Neural progenitor cell (in vitro differentiated cells): ENCODE results near the gene ERO1B. TPM values are rescaled to one million over a fixed set of nuclear protein-coding genes. Genes with fewer than 3 reads are reported as not detected.

ENCODE experiments used
- DNase-seq: peaks from one replicate; pipeline ENCODE4 v3.0.0-alpha.2; 2016; ENCODE audit warnings: low spot score
- H2AFZ ChIP-seq: fragments of 200-600 bp; sonication (generic); replicated peaks from 2 replicates; pipeline ENCODE4 v1.6.1; 2016; ENCODE audit warnings: antibody characterized with exemption
- H3F3A ChIP-seq: fragments of 200-600 bp; sonication (generic); 2 replicates; pipeline ENCODE4 v1.6.1; 2016; ENCODE audit warnings: antibody characterized with exemption, low read depth
- H3K27ac ChIP-seq: fragments of 200-600 bp; sonication (generic); 2 replicates; pipeline ENCODE4 v1.5.1; 2016; ENCODE audit warnings: mild to moderate bottlenecking
- H3K27me3 ChIP-seq: fragments of 200-600 bp; sonication (generic); 2 replicates; pipeline ENCODE4 v1.6.1; 2016; ENCODE audit warnings: mild to moderate bottlenecking, moderate library complexity
- H3K36me3 ChIP-seq: fragments of 200-600 bp; sonication (generic); 2 replicates; pipeline ENCODE4 v1.5.1; 2016
- H3K4me1 ChIP-seq: fragments of 200-600 bp; sonication (generic); 2 replicates; pipeline ENCODE4 v1.6.1; 2016; ENCODE audit warnings: mixed run types
- H3K4me2 ChIP-seq: fragments of 200-600 bp; sonication (generic); 2 replicates; pipeline ENCODE4 v1.6.1; 2016
- H3K4me3 ChIP-seq: fragments of 200-600 bp; sonication (generic); 2 replicates; pipeline ENCODE4 v1.5.1; 2016
- H3K79me2 ChIP-seq: fragments of 200-600 bp; sonication (generic); 2 replicates; pipeline ENCODE4 v1.6.1; 2016; ENCODE audit warnings: low read depth
- H3K9ac ChIP-seq: fragments of 200-600 bp; sonication (generic); 2 replicates; pipeline ENCODE4 v1.6.1; 2016
- H3K9me3 ChIP-seq: fragments of 200-600 bp; sonication (generic); 2 replicates; pipeline ENCODE4 v1.5.1; 2016; ENCODE audit warnings: low read depth
- H4K20me1 ChIP-seq: fragments of 200-600 bp; sonication (generic); 2 replicates; pipeline ENCODE4 v1.6.1; 2016; ENCODE audit warnings: low read depth
- H3K27ac Mint-ChIP-seq: 3 replicates; pipeline ENCODE4 v1.8.0; 2021; ENCODE audit warnings: mixed read lengths
- H3K27me3 Mint-ChIP-seq: 2 replicates; pipeline ENCODE4 v1.8.0; 2022; ENCODE audit warnings: low read depth, mild to moderate bottlenecking, inconsistent platforms, moderate library complexity, mixed read lengths; ENCODE audit not compliant: insufficient read depth
- H3K36me3 Mint-ChIP-seq: 3 replicates; pipeline ENCODE4 v1.8.0; 2021; ENCODE audit warnings: mixed read lengths
- H3K4me1 Mint-ChIP-seq: 3 replicates; pipeline ENCODE4 v1.8.0; 2021; ENCODE audit warnings: mixed read lengths
- H3K4me3 Mint-ChIP-seq: 3 replicates; pipeline ENCODE4 v1.8.0; 2021; ENCODE audit warnings: mild to moderate bottlenecking, moderate library complexity, mixed read lengths
- H3K9me3 Mint-ChIP-seq: 3 replicates; pipeline ENCODE4 v1.8.0; 2020; ENCODE audit warnings: mixed read lengths
- EZH2 ChIP-seq: fragments of 200-600 bp; sonication (generic); IDR thresholded peaks from 2 replicates; pipeline ENCODE4 v1.6.1; 2017; ENCODE audit warnings: antibody characterized with exemption, mild to moderate bottlenecking, moderate library complexity
- EZH2phosphoT487 ChIP-seq: fragments of 200-600 bp; sonication (generic); IDR thresholded peaks from 2 replicates; pipeline ENCODE4 v1.6.1; 2017; ENCODE audit warnings: antibody characterized with exemption
- total RNA-seq: library from RNA; depleted of rRNA; stranded (reverse); fragments of >200 nt; gene quantifications from 2 replicates; pipeline ENCODE4 v1.2.3, GENCODE V29; 2015; ENCODE audit warnings: low replicate concordance
- TF ChIP-seq, protein P1 (sequence below): fragments of 200-600 bp; sonication (generic); IDR thresholded peaks from 2 replicates; pipeline ENCODE4 v1.5.1; 2017; ENCODE audit warnings: antibody characterized with exemption, mild to moderate bottlenecking

ERO1B gene
- total RNA-seq, 1 donor from 2014 or later = 6.7 TPM

DNA sequence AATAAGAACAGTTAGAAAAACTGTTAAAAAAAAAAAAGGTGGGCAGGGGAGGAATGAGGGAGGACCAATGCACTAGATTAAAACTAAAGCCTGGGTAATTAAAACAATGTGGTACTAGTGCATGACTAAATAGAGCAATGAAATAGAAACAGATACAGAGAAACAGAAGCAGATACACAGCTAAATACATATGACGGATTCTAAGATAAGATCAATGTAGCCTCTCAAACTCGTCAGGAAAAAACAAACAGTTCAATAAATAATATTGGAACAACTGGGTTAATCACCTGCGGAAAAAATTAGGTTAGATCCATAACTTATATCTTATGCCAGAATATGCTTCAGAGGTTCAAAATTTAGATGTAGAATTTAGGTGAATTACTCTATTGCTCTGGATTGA, 68.2 kb downstream of the ERO1B start:
- no peak for DNase-seq
- Histone ChIP-seq H2AFZ (no peak overlapping the region), H3K79me2 (no peaks in the 10 kb centered on the region), H3K4me3 (no peak overlapping the region), H3K4me2 (no peak overlapping the region), H3K9me3 (no peaks in the 10 kb centered on the region), H4K20me1 (no peaks in the 10 kb centered on the region), H3K36me3 (no peaks in the 10 kb centered on the region), H3K27ac (no peak overlapping the region), H3K9ac (no peak overlapping the region), H3F3A (no peaks in the 10 kb centered on the region), H3K4me1 (no peaks in the 10 kb centered on the region), H3K27me3 (no peaks in the 10 kb centered on the region)
- TF ChIP-seq EZH2 (no peak), EZH2phosphoT487 (no peak)
- TF ChIP-seq, protein P1, sequence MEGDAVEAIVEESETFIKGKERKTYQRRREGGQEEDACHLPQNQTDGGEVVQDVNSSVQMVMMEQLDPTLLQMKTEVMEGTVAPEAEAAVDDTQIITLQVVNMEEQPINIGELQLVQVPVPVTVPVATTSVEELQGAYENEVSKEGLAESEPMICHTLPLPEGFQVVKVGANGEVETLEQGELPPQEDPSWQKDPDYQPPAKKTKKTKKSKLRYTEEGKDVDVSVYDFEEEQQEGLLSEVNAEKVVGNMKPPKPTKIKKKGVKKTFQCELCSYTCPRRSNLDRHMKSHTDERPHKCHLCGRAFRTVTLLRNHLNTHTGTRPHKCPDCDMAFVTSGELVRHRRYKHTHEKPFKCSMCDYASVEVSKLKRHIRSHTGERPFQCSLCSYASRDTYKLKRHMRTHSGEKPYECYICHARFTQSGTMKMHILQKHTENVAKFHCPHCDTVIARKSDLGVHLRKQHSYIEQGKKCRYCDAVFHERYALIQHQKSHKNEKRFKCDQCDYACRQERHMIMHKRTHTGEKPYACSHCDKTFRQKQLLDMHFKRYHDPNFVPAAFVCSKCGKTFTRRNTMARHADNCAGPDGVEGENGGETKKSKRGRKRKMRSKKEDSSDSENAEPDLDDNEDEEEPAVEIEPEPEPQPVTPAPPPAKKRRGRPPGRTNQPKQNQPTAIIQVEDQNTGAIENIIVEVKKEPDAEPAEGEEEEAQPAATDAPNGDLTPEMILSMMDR = no peak
- Mint-ChIP-seq H3K36me3 (peaks cover 5% of the 10 kb centered on the region), H3K9me3 (no peaks in the 10 kb centered on the region), H3K4me3 (no peak overlapping the region), H3K4me1 (no peaks in the 10 kb centered on the region), H3K27me3 (no peaks in the 10 kb centered on the region), H3K27ac (no peak overlapping the region)

DNA sequence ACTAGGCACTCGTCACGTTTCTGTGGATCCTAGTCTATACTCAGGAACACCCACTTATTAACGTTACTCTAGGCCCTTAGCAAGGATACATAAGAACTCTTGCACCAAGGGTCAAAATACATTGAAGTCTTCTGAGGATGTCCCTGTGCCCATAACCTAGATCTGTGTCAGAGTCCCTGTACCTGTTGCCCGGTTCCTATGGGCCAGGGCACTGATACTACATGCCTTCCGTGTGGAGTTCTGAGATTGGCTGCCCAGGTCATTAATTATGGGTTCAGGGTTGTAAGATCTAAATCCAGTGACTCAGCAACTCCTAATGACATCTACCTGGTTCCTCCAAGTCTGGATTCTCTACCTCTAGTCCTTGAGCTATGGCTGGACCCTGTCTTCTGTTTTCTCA, 69.9 kb downstream of the ERO1B start:
- no peak overlapping the region for H2AFZ ChIP-seq
- no peaks in the 10 kb centered on the region for H3K36me3 ChIP-seq
- H3K9ac ChIP-seq = no peak overlapping the region
- H3K27ac Mint-ChIP-seq = no peak overlapping the region
- H3F3A ChIP-seq = peaks cover 8% of the 10 kb centered on the region
- TF ChIP-seq, protein P1 = no peak
- TF ChIP-seq EZH2phosphoT487 = no peak
- no peak for TF ChIP-seq EZH2
- no peak for DNase-seq
- peaks cover 6% of the 10 kb centered on the region for H3K4me1 Mint-ChIP-seq
- H3K36me3 Mint-ChIP-seq = peaks cover 5% of the 10 kb centered on the region
- H3K4me3 ChIP-seq = no peak overlapping the region
- no peaks in the 10 kb centered on the region for H4K20me1 ChIP-seq
- H3K27me3 ChIP-seq = no peaks in the 10 kb centered on the region
- H3K27ac ChIP-seq = no peak overlapping the region
- peaks cover 7% of the 10 kb centered on the region for H3K4me1 ChIP-seq
- H3K27me3 Mint-ChIP-seq = no peaks in the 10 kb centered on the region
- no peaks in the 10 kb centered on the region for H3K9me3 ChIP-seq
- no peak overlapping the region for H3K4me2 ChIP-seq
- no peaks in the 10 kb centered on the region for H3K9me3 Mint-ChIP-seq
- H3K79me2 ChIP-seq = no peaks in the 10 kb centered on the region
- no peak overlapping the region for H3K4me3 Mint-ChIP-seq

DNA sequence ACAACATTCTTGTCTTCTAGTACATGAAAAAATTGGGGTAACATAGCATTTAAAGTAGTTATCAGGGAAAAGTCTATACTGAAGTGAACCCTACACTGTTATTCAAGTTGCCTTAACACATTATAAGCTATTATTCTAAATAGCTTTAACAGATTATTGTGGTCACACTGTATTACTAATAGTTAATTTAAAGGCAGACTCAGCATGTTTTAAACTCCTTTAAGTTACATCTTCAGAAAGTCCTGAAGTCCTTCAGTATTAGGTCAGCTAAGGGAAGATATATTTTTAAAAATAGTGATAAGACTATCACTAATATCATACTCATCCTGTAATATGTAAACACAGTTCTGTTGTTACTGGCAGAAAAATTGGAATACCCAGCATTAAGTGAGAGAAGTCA, 72.0 kb downstream of the ERO1B start:
- no peaks in the 10 kb centered on the region for H3K9me3 ChIP-seq
- H3K79me2 ChIP-seq = no peaks in the 10 kb centered on the region
- H3K4me3 Mint-ChIP-seq = no peak overlapping the region
- H3K4me2 ChIP-seq = no peak overlapping the region
- peaks cover 11% of the 10 kb centered on the region for H3K36me3 Mint-ChIP-seq
- no peak for DNase-seq
- no peaks in the 10 kb centered on the region for H3K27me3 Mint-ChIP-seq
- TF ChIP-seq EZH2 = no peak
- TF ChIP-seq, protein P1 = no peak
- TF ChIP-seq EZH2phosphoT487 = no peak
- H3K27ac ChIP-seq = no peak overlapping the region
- no peak overlapping the region for H3K4me3 ChIP-seq
- H3K4me1 ChIP-seq = peaks cover 18% of the 10 kb centered on the region
- H4K20me1 ChIP-seq = no peaks in the 10 kb centered on the region
- H3K27me3 ChIP-seq = no peaks in the 10 kb centered on the region
- H3K27ac Mint-ChIP-seq = no peak overlapping the region
- H3F3A ChIP-seq = peaks cover 14% of the 10 kb centered on the region
- no peak overlapping the region for H2AFZ ChIP-seq
- H3K4me1 Mint-ChIP-seq = peaks cover 12% of the 10 kb centered on the region
- H3K36me3 ChIP-seq = no peaks in the 10 kb centered on the region
- no peaks in the 10 kb centered on the region for H3K9me3 Mint-ChIP-seq
- H3K9ac ChIP-seq = no peak overlapping the region

DNA sequence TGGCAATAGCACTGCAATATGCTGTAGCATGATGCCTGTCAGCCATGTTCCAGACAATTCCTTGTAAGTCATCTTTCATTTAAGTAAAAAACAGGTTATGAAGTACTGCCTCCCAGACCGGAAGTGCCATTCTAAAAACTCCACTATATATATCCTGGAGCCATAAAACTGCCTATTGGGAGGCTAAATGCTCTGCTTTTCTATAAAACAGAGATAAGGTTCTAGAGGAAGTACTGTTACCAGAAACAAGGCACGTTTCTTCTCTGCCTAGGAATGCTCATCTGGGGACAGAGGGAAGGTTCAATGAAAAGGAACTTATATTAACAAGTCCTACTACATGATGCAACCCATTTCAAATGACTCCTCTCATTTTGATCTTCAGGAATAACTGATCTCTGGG, 72.6 kb downstream of the ERO1B start:
- Histone ChIP-seq H3K4me1 (peaks cover 23% of the 10 kb centered on the region), H3K79me2 (no peaks in the 10 kb centered on the region), H3K27ac (no peak overlapping the region), H3K9ac (no peak overlapping the region), H3K27me3 (no peaks in the 10 kb centered on the region), H3K9me3 (no peaks in the 10 kb centered on the region), H3K4me2 (no peak overlapping the region), H4K20me1 (no peaks in the 10 kb centered on the region), H3K36me3 (no peaks in the 10 kb centered on the region), H3F3A (peaks cover 19% of the 10 kb centered on the region), H3K4me3 (no peak overlapping the region), H2AFZ (no peak overlapping the region)
- Mint-ChIP-seq H3K27me3 (no peaks in the 10 kb centered on the region), H3K4me1 (peaks cover 12% of the 10 kb centered on the region), H3K9me3 (no peaks in the 10 kb centered on the region), H3K36me3 (peaks cover 12% of the 10 kb centered on the region), H3K4me3 (no peak overlapping the region), H3K27ac (no peak overlapping the region)
- no peak for DNase-seq
- no peak for TF ChIP-seq EZH2phosphoT487
- TF ChIP-seq, protein P1 = no peak
- TF ChIP-seq EZH2 = no peak
